ENCODE measurements around the gene TMEM229A. TPM values are rescaled to one million over a fixed set of nuclear protein-coding genes. Genes with fewer than 3 reads are reported as not detected.

Gene TMEM229A
- polyA plus RNA-seq, 1 donor (not counting 4 experiments of a cell fraction or from before 2014, with no cell fraction given) = not detected

DNA sequence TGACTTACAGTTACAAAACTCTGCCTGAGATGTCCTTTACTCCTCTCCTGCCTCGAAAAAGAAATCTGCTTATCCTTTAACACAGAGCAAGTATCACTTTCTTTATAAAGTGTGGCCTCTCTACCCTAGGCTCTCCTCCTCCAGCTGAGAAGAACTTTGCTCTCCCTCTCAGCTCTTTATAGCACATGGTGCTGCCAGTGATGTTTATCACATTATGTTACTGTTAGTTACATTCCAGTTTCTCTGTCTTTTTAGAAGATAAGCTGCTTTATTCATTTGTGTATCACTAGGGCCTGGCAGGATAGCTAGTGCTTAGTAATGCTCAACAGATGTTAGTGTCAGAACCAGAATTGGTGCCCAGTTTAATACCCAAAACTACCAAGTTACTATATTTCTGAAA lies 41.1 kb upstream of the TMEM229A start:
- Histone ChIP-seq H3K79me2 (ENCODE audit: control insufficient read depth, insufficient read depth, low read length) (no peaks in the 10 kb centered on the region), H3K9me1 (ENCODE audit: control insufficient read depth, extremely low read depth, insufficient read depth, low read length) (no peaks in the 10 kb centered on the region), H3K4me1 (ENCODE audit: control insufficient read depth, extremely low read depth, insufficient read depth, low read length) (peaks cover 11% of the 10 kb centered on the region), H3K27ac (ENCODE audit: control insufficient read depth, insufficient read depth, low read length) (no peak overlapping the region), H4K20me1 (ENCODE audit: control insufficient read depth, extremely low read depth, insufficient read depth, low read length) (no peaks in the 10 kb centered on the region), H2AFZ (ENCODE audit: control insufficient read depth, low read length) (no peak overlapping the region), H3K27me3 (ENCODE audit: control insufficient read depth, extremely low read depth, insufficient read depth, low read length) (no peaks in the 10 kb centered on the region), H3K4me2 (ENCODE audit: control insufficient read depth, extremely low read depth, insufficient read depth, low read depth, low read length) (no peak overlapping the region), H3K36me3 (ENCODE audit: control insufficient read depth in 2 of 2, extremely low read depth in 1 of 2, insufficient read depth in 2 of 2, low read length in 2 of 2) (no peaks in the 10 kb centered on the region), H3K9me3 (ENCODE audit: control insufficient read depth, low read depth, low read length) (no peaks in the 10 kb centered on the region), H3K4me3 (ENCODE audit: control insufficient read depth in 2 of 3, extremely low read depth in 1 of 3, insufficient read depth in 2 of 3, low read depth in 1 of 3, low read length in 3 of 3) (no peak overlapping the region), H3K9ac (ENCODE audit: control insufficient read depth, extremely low read depth, insufficient read depth, low read length) (no peak overlapping the region)
- DNase-seq (ENCODE audit: low read depth, low spot score) (no peak), FAIRE-seq (no peak)
- dilution Hi-C loops (cut with MboI; ENCODE audit: extremely low pct_ligation_motif_present, low sequenced_read_pairs) = no loop called here
- TF ChIP-seq, protein P1, sequence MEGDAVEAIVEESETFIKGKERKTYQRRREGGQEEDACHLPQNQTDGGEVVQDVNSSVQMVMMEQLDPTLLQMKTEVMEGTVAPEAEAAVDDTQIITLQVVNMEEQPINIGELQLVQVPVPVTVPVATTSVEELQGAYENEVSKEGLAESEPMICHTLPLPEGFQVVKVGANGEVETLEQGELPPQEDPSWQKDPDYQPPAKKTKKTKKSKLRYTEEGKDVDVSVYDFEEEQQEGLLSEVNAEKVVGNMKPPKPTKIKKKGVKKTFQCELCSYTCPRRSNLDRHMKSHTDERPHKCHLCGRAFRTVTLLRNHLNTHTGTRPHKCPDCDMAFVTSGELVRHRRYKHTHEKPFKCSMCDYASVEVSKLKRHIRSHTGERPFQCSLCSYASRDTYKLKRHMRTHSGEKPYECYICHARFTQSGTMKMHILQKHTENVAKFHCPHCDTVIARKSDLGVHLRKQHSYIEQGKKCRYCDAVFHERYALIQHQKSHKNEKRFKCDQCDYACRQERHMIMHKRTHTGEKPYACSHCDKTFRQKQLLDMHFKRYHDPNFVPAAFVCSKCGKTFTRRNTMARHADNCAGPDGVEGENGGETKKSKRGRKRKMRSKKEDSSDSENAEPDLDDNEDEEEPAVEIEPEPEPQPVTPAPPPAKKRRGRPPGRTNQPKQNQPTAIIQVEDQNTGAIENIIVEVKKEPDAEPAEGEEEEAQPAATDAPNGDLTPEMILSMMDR (optimal IDR thresholded peaks at IDR 0.05 in 1 of 3, IDR thresholded peaks at IDR 0.05 in 1 of 3, conservative IDR thresholded peaks at IDR 0.05 in 1 of 3; ENCODE audit: extremely low read depth in 1 of 3, insufficient read depth in 2 of 3, low read length in 3 of 3) = no peak
- TF ChIP-seq EZH2 (IDR thresholded peaks at IDR 0.05; ENCODE audit: low read length) = no peak

DNA sequence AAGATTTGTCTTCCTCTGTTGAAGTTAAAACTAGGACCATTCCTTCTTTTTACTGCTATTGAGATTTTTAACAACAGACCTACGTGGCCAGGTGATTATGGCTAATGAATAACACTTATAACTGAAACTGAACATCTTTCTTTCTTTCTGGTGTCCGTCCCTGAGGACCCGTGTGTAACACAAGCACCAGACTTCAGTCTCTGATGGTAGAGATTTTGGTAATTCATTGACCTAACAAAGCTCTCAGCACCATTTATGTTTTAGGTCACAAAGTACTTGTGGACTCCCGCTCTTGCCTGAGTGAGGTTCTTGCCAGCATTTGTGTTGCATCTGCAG lies 40.4 kb upstream of the TMEM229A start:
- FAIRE-seq (no peak), DNase-seq (ENCODE audit: low read depth, low spot score) (no peak)
- dilution Hi-C loops (cut with MboI; ENCODE audit: extremely low pct_ligation_motif_present, low sequenced_read_pairs) = no loop called here
- Histone ChIP-seq H3K9ac (ENCODE audit: control insufficient read depth, extremely low read depth, insufficient read depth, low read length) (no peak overlapping the region), H3K36me3 (ENCODE audit: control insufficient read depth in 2 of 2, extremely low read depth in 1 of 2, insufficient read depth in 2 of 2, low read length in 2 of 2) (no peaks in the 10 kb centered on the region), H2AFZ (ENCODE audit: control insufficient read depth, low read length) (no peak overlapping the region), H3K27ac (ENCODE audit: control insufficient read depth, insufficient read depth, low read length) (no peak overlapping the region), H4K20me1 (ENCODE audit: control insufficient read depth, extremely low read depth, insufficient read depth, low read length) (no peaks in the 10 kb centered on the region), H3K9me1 (ENCODE audit: control insufficient read depth, extremely low read depth, insufficient read depth, low read length) (no peaks in the 10 kb centered on the region), H3K9me3 (ENCODE audit: control insufficient read depth, low read depth, low read length) (no peaks in the 10 kb centered on the region), H3K79me2 (ENCODE audit: control insufficient read depth, insufficient read depth, low read length) (no peaks in the 10 kb centered on the region), H3K27me3 (ENCODE audit: control insufficient read depth, extremely low read depth, insufficient read depth, low read length) (no peaks in the 10 kb centered on the region), H3K4me3 (ENCODE audit: control insufficient read depth in 2 of 3, extremely low read depth in 1 of 3, insufficient read depth in 2 of 3, low read depth in 1 of 3, low read length in 3 of 3) (no peak overlapping the region), H3K4me2 (ENCODE audit: control insufficient read depth, extremely low read depth, insufficient read depth, low read depth, low read length) (no peak overlapping the region), H3K4me1 (ENCODE audit: control insufficient read depth, extremely low read depth, insufficient read depth, low read length) (peaks cover 11% of the 10 kb centered on the region)
- TF ChIP-seq, protein P1 (optimal IDR thresholded peaks at IDR 0.05 in 1 of 3, IDR thresholded peaks at IDR 0.05 in 1 of 3, conservative IDR thresholded peaks at IDR 0.05 in 1 of 3; ENCODE audit: extremely low read depth in 1 of 3, insufficient read depth in 2 of 3, low read length in 3 of 3) = no peak
- TF ChIP-seq EZH2 (IDR thresholded peaks at IDR 0.05; ENCODE audit: low read length) = no peak
